GM12873 (cell line): Measurements from ENCODE around the gene LPP.

ENCODE experiments used
- TF ChIP-seq, protein P1 (sequence below): IDR thresholded peaks from 2 replicates; pipeline ENCODE4 v1.5.1; 2012; ENCODE audit warnings: low read depth, mild to moderate bottlenecking, moderate library complexity, low read length, control low read depth; ENCODE audit not compliant: insufficient read depth; ENCODE audit errors: missing control alignments

Gene LPP

DNA sequence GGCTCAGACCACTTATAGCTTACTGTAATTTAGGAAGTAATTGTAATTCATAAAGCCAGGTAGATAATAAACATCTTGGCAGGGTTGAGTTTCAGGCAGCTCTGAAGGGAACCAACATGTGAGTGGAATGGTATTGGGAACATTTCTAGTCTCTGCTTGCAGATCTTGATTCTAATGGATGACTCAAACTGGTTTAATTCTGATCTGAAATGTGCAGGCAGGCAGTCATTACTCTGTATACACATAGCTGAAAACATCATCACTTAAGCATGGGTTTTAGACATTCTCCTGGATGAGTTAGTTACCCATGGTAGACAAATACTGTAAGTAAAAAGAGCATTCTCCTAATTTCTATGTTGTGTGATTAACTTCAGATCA is 700.8 kb downstream of the LPP start:
- TF ChIP-seq, protein P1, sequence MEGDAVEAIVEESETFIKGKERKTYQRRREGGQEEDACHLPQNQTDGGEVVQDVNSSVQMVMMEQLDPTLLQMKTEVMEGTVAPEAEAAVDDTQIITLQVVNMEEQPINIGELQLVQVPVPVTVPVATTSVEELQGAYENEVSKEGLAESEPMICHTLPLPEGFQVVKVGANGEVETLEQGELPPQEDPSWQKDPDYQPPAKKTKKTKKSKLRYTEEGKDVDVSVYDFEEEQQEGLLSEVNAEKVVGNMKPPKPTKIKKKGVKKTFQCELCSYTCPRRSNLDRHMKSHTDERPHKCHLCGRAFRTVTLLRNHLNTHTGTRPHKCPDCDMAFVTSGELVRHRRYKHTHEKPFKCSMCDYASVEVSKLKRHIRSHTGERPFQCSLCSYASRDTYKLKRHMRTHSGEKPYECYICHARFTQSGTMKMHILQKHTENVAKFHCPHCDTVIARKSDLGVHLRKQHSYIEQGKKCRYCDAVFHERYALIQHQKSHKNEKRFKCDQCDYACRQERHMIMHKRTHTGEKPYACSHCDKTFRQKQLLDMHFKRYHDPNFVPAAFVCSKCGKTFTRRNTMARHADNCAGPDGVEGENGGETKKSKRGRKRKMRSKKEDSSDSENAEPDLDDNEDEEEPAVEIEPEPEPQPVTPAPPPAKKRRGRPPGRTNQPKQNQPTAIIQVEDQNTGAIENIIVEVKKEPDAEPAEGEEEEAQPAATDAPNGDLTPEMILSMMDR, result no peak

DNA sequence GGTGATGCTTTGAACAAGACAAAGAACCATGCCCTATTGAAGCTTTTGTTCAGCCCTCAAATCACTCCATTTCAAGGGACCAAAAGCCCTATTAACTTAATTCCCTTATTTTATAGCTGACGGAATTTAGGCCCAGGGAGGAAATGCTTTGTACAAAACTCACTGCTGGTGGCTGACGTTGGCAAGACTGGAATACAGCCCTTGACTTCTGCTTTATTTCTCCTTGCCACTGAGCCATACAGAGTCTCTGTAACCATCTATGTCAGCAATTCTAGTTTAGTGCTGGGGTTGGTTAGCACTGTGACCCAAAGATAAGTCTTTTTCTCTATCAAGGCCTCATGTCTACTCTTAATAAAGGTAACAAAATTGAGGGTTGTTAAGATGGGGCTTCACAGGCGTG is 701.7 kb downstream of the LPP start:
- TF ChIP-seq, protein P1, result no peak

DNA sequence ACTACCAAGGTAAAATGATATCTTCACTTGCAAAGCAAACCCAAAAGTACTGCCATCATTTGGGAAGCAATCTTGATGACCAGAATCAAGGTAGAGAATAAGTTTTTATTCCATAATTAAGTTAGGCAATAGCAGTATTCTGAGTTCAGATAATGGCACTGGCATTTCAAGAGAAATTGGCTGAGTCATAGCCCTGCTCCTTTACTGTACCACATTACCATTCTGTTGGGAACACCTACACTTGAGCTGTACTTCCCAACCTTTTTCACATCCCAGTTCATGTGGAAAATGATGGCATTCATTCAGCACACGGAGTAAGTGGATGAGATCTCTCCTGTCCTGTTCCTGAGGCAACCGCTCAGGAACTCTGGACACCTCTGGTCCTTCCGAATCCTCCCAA is 706.2 kb downstream of the LPP start:
- TF ChIP-seq, protein P1, result no peak

DNA sequence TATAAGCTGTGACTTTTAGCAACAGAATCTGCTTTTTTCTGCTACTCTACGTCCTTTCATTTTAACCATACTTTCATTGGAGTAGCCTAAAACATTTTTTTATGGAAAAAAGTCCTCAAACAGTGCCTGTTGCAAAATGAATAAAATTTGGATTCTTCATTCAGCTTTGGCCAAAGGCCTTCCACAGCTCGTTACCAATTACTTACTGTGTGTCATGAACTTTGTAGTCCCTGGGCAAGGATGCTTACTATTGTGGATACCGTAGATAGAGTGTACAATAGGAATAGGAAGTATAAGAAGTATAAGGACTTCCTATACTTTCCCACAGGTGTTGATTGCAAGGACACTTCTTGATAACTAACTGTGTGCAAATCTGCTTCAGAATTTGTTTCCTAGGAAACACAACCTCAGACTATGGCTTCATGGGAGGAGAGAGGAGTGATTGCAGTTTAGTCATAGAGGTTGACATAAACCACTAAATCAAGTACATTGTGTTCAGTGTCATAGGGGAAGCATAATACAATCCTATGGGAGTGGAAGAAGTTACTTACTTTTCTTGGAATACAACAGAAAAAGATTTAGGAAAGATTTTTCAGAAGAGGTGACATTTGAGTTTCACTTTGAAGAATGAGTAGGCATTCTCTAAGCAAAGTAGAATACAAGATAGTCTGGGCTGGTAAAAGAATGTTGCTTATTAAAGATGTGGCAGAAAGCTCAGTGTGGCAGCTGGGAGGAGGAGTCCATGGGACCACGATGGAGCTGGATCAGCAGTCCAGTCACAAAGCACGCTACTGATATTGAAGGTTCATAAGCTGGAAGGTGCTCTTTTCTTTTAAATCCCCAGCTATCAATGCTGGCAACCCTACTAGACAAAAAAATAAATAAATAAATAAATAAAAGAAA is 708.1 kb downstream of the LPP start:
- TF ChIP-seq, protein P1, result no peak

DNA sequence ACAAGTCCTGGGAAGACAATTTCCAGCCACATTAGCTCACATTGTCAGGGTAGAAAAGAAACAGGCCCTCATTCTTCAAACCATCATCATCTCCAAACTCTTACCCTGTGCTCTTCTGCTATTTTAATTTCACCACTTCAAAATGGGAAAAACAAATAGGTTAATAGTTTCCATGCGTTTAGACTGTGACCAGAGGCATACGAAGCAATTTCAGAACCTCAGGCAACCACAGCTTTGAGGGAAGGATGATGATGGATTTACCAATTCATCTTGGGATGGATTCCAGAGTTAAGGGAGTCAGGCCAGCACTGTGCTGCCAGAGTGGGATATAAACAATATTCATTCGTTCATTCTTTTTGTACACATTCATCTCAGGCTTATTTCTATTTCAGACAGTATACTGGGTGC is 710.0 kb downstream of the LPP start:
- TF ChIP-seq, protein P1, result no peak

DNA sequence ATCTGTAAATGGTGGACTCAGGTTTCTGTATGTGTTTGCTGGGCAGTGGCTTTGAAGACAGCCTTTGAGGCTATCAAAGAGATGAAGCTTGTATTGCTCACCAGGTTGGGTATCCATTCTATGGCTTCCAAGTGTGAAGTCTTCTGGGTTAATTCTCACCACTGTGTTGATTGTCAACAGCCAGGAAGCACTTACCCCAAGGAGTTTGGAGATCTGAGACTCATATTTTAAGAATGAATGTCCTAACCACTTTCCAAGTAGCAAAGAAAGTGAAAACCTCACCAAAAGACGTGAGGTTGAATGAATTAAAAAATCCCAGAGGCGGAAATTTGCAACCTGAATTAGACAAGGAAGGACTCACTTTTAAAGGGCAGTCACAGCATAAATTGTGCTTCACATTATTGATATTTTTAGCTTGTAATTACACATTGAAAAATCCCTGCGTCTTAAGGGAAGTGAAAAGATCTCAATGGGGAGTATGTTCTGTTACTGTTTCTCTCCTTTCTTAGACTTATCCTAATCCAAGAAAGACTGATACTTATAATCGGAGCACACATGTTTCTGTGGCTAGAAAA is 713.8 kb downstream of the LPP start:
- TF ChIP-seq, protein P1, result no peak

DNA sequence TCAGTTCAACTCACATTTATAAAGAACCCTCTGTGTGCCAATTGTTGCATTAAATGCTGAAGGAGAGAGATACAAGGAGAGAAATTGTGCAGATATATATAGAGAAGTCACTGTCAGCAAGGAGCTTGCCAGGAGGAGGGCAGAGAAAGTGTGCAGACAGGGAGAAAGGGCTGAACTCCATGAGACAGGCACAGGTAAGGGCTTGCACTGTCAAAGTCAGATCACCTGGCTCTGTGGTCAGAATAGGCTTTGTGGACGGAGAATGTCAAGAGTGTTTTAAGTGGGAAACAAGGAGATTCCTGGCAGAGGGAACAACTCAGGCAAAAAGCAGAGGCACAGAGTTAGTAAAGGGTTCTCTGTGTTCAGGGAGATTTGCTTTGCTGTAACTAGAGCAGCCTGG is 714.8 kb downstream of the LPP start:
- TF ChIP-seq, protein P1, result no peak
